ENCODE measurements around the gene RNF39. TPM values are rescaled to one million over a fixed set of nuclear protein-coding genes. Genes with fewer than 3 reads are reported as not detected.
"Not testable (repeated sequence)": the region's sequence is repeated elsewhere in the genome, so short reads cannot be mapped to it uniquely, and the experiment has no call there.

The RNF39 gene
- total and polyA plus RNA-seq, 2 experiments from 2014 or later: 0.50 to 0.94 TPM

GRCh38 chr6:30025186-30025585, 50.4 kb downstream of the RNF39 start (continued):
- TF ChIP-seq JUNB (IDR thresholded peaks at IDR 0.05; ENCODE audit: unreplicated experiment): no peak
- TF ChIP-seq STAT1 (IDR thresholded peaks at IDR 0.05; ENCODE audit: unreplicated experiment): no peak
- no peak for TF ChIP-seq EZH2 (IDR thresholded peaks at IDR 0.05; ENCODE audit: low read depth, unreplicated experiment)
- TF ChIP-seq REST (IDR thresholded peaks at IDR 0.05; ENCODE audit: unreplicated experiment): no peak
- TF ChIP-seq ZNF114 (CRISPR knock-in tag; IDR thresholded peaks at IDR 0.05): no peak
- TF ChIP-seq POLR2AphosphoS5 (IDR thresholded peaks at IDR 0.05; ENCODE audit: low read depth): no peak

- H3K27ac Mint-ChIP-seq; H3K9me3 Mint-ChIP-seq; H3K4me3 ChIP-seq; H4K20me1 ChIP-seq (replicated peaks; ENCODE audit: insufficient read depth); H2AFZ ChIP-seq; H3K4me2 ChIP-seq; H3K79me2 ChIP-seq (replicated peaks; ENCODE audit: insufficient read depth); H3K27me3 ChIP-seq (ENCODE audit: insufficient read depth); H3K27me3 Mint-ChIP-seq (ENCODE audit: insufficient read depth, low read depth, poor library complexity); DNase-seq (ENCODE audit: low spot score); H3K27ac ChIP-seq (ENCODE audit: low read depth); H3K36me3 ChIP-seq (ENCODE audit: insufficient read depth); H3K4me3 Mint-ChIP-seq; H3F3A ChIP-seq (replicated peaks; ENCODE audit: low read depth); H3K4me1 Mint-ChIP-seq; ATAC-seq; H3K4me1 ChIP-seq (ENCODE audit: insufficient read depth); H3K36me3 Mint-ChIP-seq (ENCODE audit: low read depth); H3K9me2 ChIP-seq (ENCODE audit: insufficient read depth): not testable (repeated sequence)
Observed at GRCh38 chr6:30022712-30023111, 52.9 kb downstream of the RNF39 start.

- H3K79me2 ChIP-seq (replicated peaks; ENCODE audit: insufficient read depth): no peaks in the 10 kb centered on the region
- no peaks in the 10 kb centered on the region for H3K27me3 Mint-ChIP-seq (ENCODE audit: insufficient read depth, low read depth, poor library complexity)
- no peak overlapping the region for H3K4me2 ChIP-seq
- no peak overlapping the region for H2AFZ ChIP-seq
- H3K4me3 Mint-ChIP-seq: no peak overlapping the region
- no peaks in the 10 kb centered on the region for H4K20me1 ChIP-seq (replicated peaks; ENCODE audit: insufficient read depth)
- H3K4me1 Mint-ChIP-seq: no peaks in the 10 kb centered on the region
- DNase-seq (ENCODE audit: low spot score) (no peak), ATAC-seq (no peak)
- H3F3A ChIP-seq (replicated peaks; ENCODE audit: low read depth): no peaks in the 10 kb centered on the region
- no peaks in the 10 kb centered on the region for H3K36me3 Mint-ChIP-seq (ENCODE audit: low read depth)
- H3K27ac ChIP-seq (ENCODE audit: low read depth): no peak overlapping the region
- no peaks in the 10 kb centered on the region for H3K36me3 ChIP-seq (ENCODE audit: insufficient read depth)
- H3K4me1 ChIP-seq (ENCODE audit: insufficient read depth): no peaks in the 10 kb centered on the region
- no peaks in the 10 kb centered on the region for H3K27me3 ChIP-seq (ENCODE audit: insufficient read depth)
- TF ChIP-seq STAT1 (IDR thresholded peaks at IDR 0.05; ENCODE audit: unreplicated experiment) (no peak), CTCF (conservative IDR thresholded peaks at IDR 0.05; ENCODE audit: low read depth in 2 of 2) (no peak)
- H3K9me3 Mint-ChIP-seq: no peaks in the 10 kb centered on the region
- H3K4me3 ChIP-seq: no peak overlapping the region
- H3K9me2 ChIP-seq (ENCODE audit: insufficient read depth): no peaks in the 10 kb centered on the region
- H3K27ac Mint-ChIP-seq: no peak overlapping the region
Observed at GRCh38 chr6:30022189-30022588, 53.4 kb downstream of the RNF39 start.
